B cell (primary cell): Measurements from ENCODE around the gene ZMPSTE24. TPM values are rescaled to one million over a fixed set of nuclear protein-coding genes. Genes with fewer than 3 reads are reported as not detected.

ENCODE experiments used
- ATAC-seq: fragments of 200-7000 bp; cut with Tn5 transposase; one replicate; pipeline ENCODE4 v1.10.0; 2021; ENCODE audit warnings: low read depth, mild to moderate bottlenecking, moderate number of reproducible peaks, moderate library complexity
- CTCF ChIA-PET: fragments of 350-600 bp; sonication (Branson Sonifier 250); formaldehyde crosslinking; loops from one replicate; lab custom pipeline; 2021; ENCODE audit warnings: antibody characterized with exemption, inconsistent platforms; lab: Charles Lee
- POLR2A ChIA-PET: fragments of 350-600 bp; sonication (Branson Sonifier 250); formaldehyde crosslinking; loops from one replicate; lab custom pipeline; 2021; ENCODE audit warnings: antibody characterized with exemption; lab: Charles Lee
- DNase-seq: peaks from one replicate; pipeline ENCODE4 v3.0.0; 2013
- H2AFZ ChIP-seq: 2 replicates; pipeline ENCODE4 v1.6.1; 2012; ENCODE audit warnings: mild to moderate bottlenecking, low read depth, low read length; ENCODE audit not compliant: insufficient read depth, poor library complexity, severe bottlenecking
- H3K27ac ChIP-seq, 2 donors: 1 replicate in 1 of 2; 2 replicates in 1 of 2; pipeline ENCODE4 v1.5.1; 2012 to 2013; ENCODE audit warnings: low read length in 2 of 2, mild to moderate bottlenecking in 2 of 2, moderate library complexity in 1 of 2
- H3K27me3 ChIP-seq, 4 experiments: fragments of 200-600 bp in 1 of 4; sonication (generic) in 1 of 4; replicated peaks in 1 of 4; 1 replicate in 2 of 4; 2 replicates in 2 of 4; pipeline versions ENCODE4 v1.6.1 to v1.7.0; 2013 to 2016; ENCODE audit warnings: low read length in 3 of 4, mild to moderate bottlenecking in 2 of 4, mixed read lengths in 1 of 4, moderate library complexity in 1 of 4; ENCODE audit not compliant: insufficient read depth in 4 of 4, control insufficient read depth in 3 of 4; ENCODE audit errors: control extremely low read depth in 1 of 4
- H3K36me3 ChIP-seq, 2 experiments: replicated peaks in 1 of 2; 1 replicate in 1 of 2; 2 replicates in 1 of 2; pipeline versions ENCODE4 v1.6.1 to v1.7.1; 2013; ENCODE audit warnings: low read length in 1 of 2; ENCODE audit not compliant: insufficient read depth in 2 of 2, control insufficient read depth in 1 of 2; ENCODE audit errors: control extremely low read depth in 1 of 2, extremely low read depth in 1 of 2
- H3K4me1 ChIP-seq, 2 donors: fragments of 200-600 bp in 1 of 2; sonication (generic) in 1 of 2; 1 replicate in 1 of 2; 2 replicates in 1 of 2; pipeline versions ENCODE4 v1.5.1 to v1.6.1; 2013 to 2017; ENCODE audit warnings: low read length in 2 of 2; ENCODE audit not compliant: control insufficient read depth in 2 of 2, insufficient read depth in 2 of 2
- H3K4me2 ChIP-seq: replicated peaks from 2 replicates; pipeline ENCODE3; 2012; ENCODE audit warnings: mild to moderate bottlenecking, low read depth, low read length; ENCODE audit not compliant: poor library complexity, severe bottlenecking
- H3K4me3 ChIP-seq, 5 experiments: fragments of 200-600 bp in 1 of 5; sonication (generic) in 1 of 5; 1 replicate in 3 of 5; 2 replicates in 2 of 5; pipeline versions ENCODE4 v1.5.1 to v1.7.0; 2011 to 2016; ENCODE audit warnings: low read length in 4 of 5, mild to moderate bottlenecking in 4 of 5, low read depth in 2 of 5, control low read depth in 1 of 5, moderate library complexity in 1 of 5; ENCODE audit not compliant: insufficient read depth in 1 of 5; ENCODE audit errors: control extremely low read depth in 1 of 5, extremely low read depth in 1 of 5
- H3K79me2 ChIP-seq: fragments of 200-600 bp; sonication (generic); one replicate; pipeline ENCODE4 v1.6.0; 2016; ENCODE audit warnings: low read length; ENCODE audit not compliant: control insufficient read depth, insufficient read depth
- H3K9ac ChIP-seq: fragments of 200-600 bp; sonication (generic); 2 replicates; pipeline ENCODE4 v1.6.1; 2017; ENCODE audit warnings: mild to moderate bottlenecking, low read length, moderate library complexity
- H3K9me3 ChIP-seq, 3 donors: one replicate each; pipeline versions ENCODE4 v1.6.1 to v1.7.1; 2013; ENCODE audit warnings: low read length in 2 of 3; ENCODE audit not compliant: control insufficient read depth in 2 of 3, insufficient read depth in 1 of 3; ENCODE audit errors: control extremely low read depth in 1 of 3
- H4K20me1 ChIP-seq: 2 replicates; pipeline ENCODE4 v1.6.0; 2012; ENCODE audit warnings: mild to moderate bottlenecking, low read length; ENCODE audit not compliant: insufficient read depth, control insufficient read depth, poor library complexity, severe bottlenecking
- H3K27ac Mint-ChIP-seq: one replicate; pipeline ENCODE4 v1.8.0; 2021; ENCODE audit warnings: mixed read lengths
- H3K27me3 Mint-ChIP-seq: one replicate; pipeline ENCODE4 v1.8.0; 2021; ENCODE audit warnings: mixed read lengths
- H3K4me1 Mint-ChIP-seq: one replicate; pipeline ENCODE4 v1.8.0; 2021; ENCODE audit warnings: mixed read lengths
- H3K4me3 Mint-ChIP-seq: one replicate; pipeline ENCODE4 v1.8.0; 2021; ENCODE audit warnings: mixed read lengths
- H3K9me3 Mint-ChIP-seq: one replicate; pipeline ENCODE4 v1.8.0; 2022; ENCODE audit warnings: mixed read lengths; ENCODE audit not compliant: insufficient read depth
- EZH2 ChIP-seq: IDR thresholded peaks from 2 replicates; pipeline ENCODE4 v1.6.1; 2012; ENCODE audit warnings: borderline replicate concordance, low read depth, mild to moderate bottlenecking, moderate library complexity, low read length; ENCODE audit not compliant: insufficient read depth, poor library complexity, severe bottlenecking
- WGBS: methylation state at CpG from one replicate; pipeline ENCODE4 v1.1.5; 2013; ENCODE audit warnings: missing lambda C conversion rate; ENCODE audit not compliant: insufficient coverage; 5-methylcytosine and 5-hydroxymethylcytosine counted together
- intact Hi-C: fragments of 100-400 bp; cut with micrococcal nuclease; formaldehyde crosslinking; loops from one replicate; pipeline ENCODE4 v1.10.0; 2022
- polyA plus RNA-seq: library from polyadenylated mRNA; depleted of rRNA; stranded (reverse); fragments of >200 nt; gene quantifications from 2 replicates; pipeline ENCODE4 v1.2.3, GENCODE V29; 2012
- total RNA-seq, 2 donors: library from RNA; stranded (reverse); fragments of 120-200 nt in 1 of 2; gene quantifications; 1 replicate in 1 of 2; 2 replicates in 1 of 2; pipeline versions ENCODE4 v1.2.3 to v1.2.4, GENCODE V29; 2013 to 2022
- TF ChIP-seq, protein P1 (sequence below): fragments of 200-600 bp; IDR thresholded peaks from one replicate; pipeline ENCODE4 v1.8.0; 2022; ENCODE audit warnings: antibody characterized with exemption, mild to moderate bottlenecking

The ZMPSTE24 gene
- total and polyA plus RNA-seq, 2 donors (not counting 1 experiment from before 2014, with no cell fraction given), result 3.5 to 18.5 TPM

DNA sequence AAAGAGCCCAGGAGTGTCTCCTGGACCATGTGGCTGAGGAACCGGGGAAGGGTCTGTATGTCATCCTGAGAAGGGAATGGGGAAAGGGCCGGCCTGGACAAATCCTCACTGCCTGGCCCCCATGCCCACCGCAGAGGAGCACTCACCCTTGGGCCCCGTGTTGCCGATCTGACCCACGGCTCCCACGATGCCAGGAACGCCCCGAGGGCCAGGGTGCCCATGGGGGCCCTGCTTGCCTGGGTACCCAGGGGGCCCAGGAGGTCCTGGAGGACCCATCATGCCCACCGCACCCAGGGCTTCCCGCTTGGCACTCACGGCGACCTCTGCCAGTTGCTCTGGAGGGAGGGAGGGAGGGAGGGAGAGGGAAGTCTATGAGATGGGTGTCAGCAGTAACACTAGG, 44.4 kb downstream of the ZMPSTE24 start:
- Histone ChIP-seq H3K4me3 (no peak overlapping the region), H3K27me3 (no peaks in the 10 kb centered on the region), H3K9me3 (no peaks in the 10 kb centered on the region), H3K4me2 (no peak overlapping the region), H4K20me1 (no peaks in the 10 kb centered on the region), H2AFZ (no peak overlapping the region), H3K4me1 (no peaks in the 10 kb centered on the region), H3K36me3 (no peaks in the 10 kb centered on the region), H3K79me2 (no peaks in the 10 kb centered on the region), H3K9ac (no peak overlapping the region), H3K27ac (no peak overlapping the region)
- Mint-ChIP-seq H3K4me3 (no peak overlapping the region), H3K27ac (no peak overlapping the region), H3K27me3 (no peaks in the 10 kb centered on the region), H3K9me3 (no peaks in the 10 kb centered on the region), H3K4me1 (no peaks in the 10 kb centered on the region)
- intact Hi-C loops, result no loop called here
- ATAC-seq, result no peak
- no peak for TF ChIP-seq EZH2
- TF ChIP-seq, protein P1, sequence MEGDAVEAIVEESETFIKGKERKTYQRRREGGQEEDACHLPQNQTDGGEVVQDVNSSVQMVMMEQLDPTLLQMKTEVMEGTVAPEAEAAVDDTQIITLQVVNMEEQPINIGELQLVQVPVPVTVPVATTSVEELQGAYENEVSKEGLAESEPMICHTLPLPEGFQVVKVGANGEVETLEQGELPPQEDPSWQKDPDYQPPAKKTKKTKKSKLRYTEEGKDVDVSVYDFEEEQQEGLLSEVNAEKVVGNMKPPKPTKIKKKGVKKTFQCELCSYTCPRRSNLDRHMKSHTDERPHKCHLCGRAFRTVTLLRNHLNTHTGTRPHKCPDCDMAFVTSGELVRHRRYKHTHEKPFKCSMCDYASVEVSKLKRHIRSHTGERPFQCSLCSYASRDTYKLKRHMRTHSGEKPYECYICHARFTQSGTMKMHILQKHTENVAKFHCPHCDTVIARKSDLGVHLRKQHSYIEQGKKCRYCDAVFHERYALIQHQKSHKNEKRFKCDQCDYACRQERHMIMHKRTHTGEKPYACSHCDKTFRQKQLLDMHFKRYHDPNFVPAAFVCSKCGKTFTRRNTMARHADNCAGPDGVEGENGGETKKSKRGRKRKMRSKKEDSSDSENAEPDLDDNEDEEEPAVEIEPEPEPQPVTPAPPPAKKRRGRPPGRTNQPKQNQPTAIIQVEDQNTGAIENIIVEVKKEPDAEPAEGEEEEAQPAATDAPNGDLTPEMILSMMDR, result no peak
- WGBS, result 96% methylated on average over 13 of the region's 13 CpGs
- CTCF ChIA-PET, result no interaction called here
- no peak for DNase-seq
- POLR2A ChIA-PET, result no interaction called here

DNA sequence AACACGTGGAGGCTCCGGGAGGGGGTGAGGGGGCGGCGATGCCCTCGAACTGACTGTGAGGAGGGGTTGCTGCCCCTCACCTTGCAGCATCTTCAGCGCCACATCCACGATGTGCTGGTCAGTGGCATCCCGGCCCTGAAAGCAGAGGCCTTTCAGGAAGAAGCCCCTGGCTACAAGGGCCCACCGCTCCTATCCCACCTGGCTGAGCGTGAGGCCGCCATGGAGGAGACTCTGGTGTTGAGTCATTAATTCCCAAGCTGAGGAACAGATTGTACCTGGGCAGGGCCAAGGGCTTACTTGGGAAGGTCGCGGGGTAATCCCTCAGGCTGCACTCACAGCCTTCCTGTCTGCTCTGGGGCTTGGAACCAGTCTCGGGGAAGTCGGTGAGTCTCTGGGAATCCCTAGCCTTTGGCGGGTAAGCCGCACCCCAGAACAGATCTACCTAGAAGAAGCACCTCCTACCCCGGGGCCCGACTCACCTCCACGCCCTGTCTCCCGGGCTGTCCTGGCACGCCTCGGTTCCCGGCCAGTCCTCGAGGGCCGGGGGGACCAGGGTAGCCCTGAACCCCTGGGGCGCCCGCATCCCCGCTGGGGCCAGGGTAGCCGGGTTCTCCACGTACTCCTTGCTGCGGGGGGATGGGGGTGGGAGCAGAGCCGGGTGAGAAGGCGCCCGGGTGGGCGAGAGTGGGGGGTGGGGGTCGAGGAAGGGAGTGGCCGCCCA, 45.2 kb downstream of the ZMPSTE24 start:
- TF ChIP-seq, protein P1, result no peak
- no peak for TF ChIP-seq EZH2
- no peak overlapping the region for H3K4me3 ChIP-seq
- H3K4me1 ChIP-seq, result no peaks in the 10 kb centered on the region
- no peak overlapping the region for H2AFZ ChIP-seq
- CTCF ChIA-PET, result no interaction called here
- no peak overlapping the region for H3K9ac ChIP-seq
- 98% methylated on average over 34 of the region's 38 CpGs for WGBS
- H3K27ac ChIP-seq, result no peak overlapping the region
- no peak overlapping the region for H3K4me2 ChIP-seq
- no peaks in the 10 kb centered on the region for H4K20me1 ChIP-seq
- Mint-ChIP-seq H3K4me3 (no peak overlapping the region), H3K4me1 (no peaks in the 10 kb centered on the region), H3K27me3 (no peaks in the 10 kb centered on the region), H3K9me3 (no peaks in the 10 kb centered on the region), H3K27ac (no peak overlapping the region)
- no peaks in the 10 kb centered on the region for H3K79me2 ChIP-seq
- H3K36me3 ChIP-seq, result no peaks in the 10 kb centered on the region
- H3K9me3 ChIP-seq, result no peaks in the 10 kb centered on the region
- ATAC-seq (no peak), DNase-seq (no peak)
- intact Hi-C loops, result no loop called here
- H3K27me3 ChIP-seq, result no peaks in the 10 kb centered on the region
- POLR2A ChIA-PET, result no interaction called here
